ENCODE data around the gene NDUFC2. TPM values are rescaled to one million over a fixed set of nuclear protein-coding genes. Genes with fewer than 3 reads are reported as not detected.

NDUFC2 gene
- total RNA-seq, 4 donors from 2014 or later, result 10.2 to 137 (median 66.7) TPM

GRCh38 chr11:78065203-78065602 is 14.5 kb downstream of the NDUFC2 start:
- intact Hi-C loops (cut with DNase I; ENCODE audit: low total_unique reads), result no loop called here
- no peak for TF ChIP-seq POLR2A (IDR thresholded peaks at IDR 0.05)
- no peak for TF ChIP-seq CTCF (IDR thresholded peaks at IDR 0.05)
- H3K27me3 ChIP-seq, result no peaks in the 10 kb centered on the region
- no peak overlapping the region for H3K4me3 ChIP-seq
- no peaks in the 10 kb centered on the region for H3K36me3 ChIP-seq
- DNase-seq, result no peak
- H3K27ac ChIP-seq, result no peak overlapping the region
- H3K9me3 ChIP-seq, result no peaks in the 10 kb centered on the region
- H3K4me1 ChIP-seq, result peaks cover 0 to 6% of the 10 kb centered on the region in 2 donors

DNA sequence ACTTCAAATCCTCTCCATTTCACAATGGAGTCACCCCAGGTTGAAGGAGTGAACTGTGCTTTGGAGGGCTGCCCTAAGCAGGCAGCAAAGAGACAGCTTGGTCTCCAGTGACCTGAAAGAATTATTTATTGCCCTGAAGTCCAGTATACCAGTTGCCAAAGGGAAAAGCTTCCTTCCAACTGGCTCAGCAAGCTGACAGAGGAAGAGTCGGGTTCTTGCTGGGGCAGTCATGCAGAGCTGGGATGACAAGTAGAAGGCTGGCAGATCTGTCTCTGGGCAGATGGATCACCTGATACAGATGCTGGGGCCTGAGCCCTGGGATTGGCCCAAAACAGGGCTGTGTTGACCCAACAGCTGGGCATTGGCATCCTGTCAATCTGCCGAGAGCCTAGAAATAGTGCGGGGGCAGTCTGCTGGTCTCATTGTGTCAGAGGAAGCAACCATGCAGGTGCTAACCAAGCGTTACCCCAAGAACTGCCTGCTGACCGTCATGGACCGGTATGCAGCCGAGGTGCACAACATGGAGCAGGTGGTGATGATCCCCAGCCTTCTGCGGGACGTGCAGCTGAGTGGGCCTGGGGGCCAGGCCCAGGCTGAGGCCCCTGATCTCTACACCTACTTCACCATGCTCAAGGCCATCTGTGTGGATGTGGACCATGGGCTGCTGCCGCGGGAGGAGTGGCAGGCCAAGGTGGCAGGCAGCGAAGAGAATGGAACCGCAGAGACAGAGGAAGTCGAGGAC is 16.1 kb downstream of the NDUFC2 start, which contains the start of gene THRSP:
THRSP (plus strand) TSS at position 422 of the 742 bp plus-strand sequence; CDS start at position 443, 21 bp downstream.
- TF ChIP-seq CTCF (IDR thresholded peaks at IDR 0.05) (no peak), POLR2A (IDR thresholded peaks at IDR 0.05) (no peak)
- H3K36me3 ChIP-seq, result no peaks in the 10 kb centered on the region
- intact Hi-C loops (cut with DNase I; ENCODE audit: low total_unique reads), result no loop called here

GRCh38 chr11:78062671-78063070 is 17.0 kb downstream of the NDUFC2 start:
- no peak for DNase-seq
- H3K27me3 ChIP-seq, result no peaks in the 10 kb centered on the region
- TF ChIP-seq CTCF (IDR thresholded peaks at IDR 0.05) (no peak), POLR2A (IDR thresholded peaks at IDR 0.05) (no peak)
- H3K4me3 ChIP-seq, result no peak overlapping the region
- no peaks in the 10 kb centered on the region for H3K9me3 ChIP-seq
- intact Hi-C loops (cut with DNase I; ENCODE audit: low total_unique reads), result no loop called here
- peak overlapping the region in 1 of 2 donors; percentile 68 for H3K27ac ChIP-seq
- no peaks in the 10 kb centered on the region for H3K36me3 ChIP-seq
- peaks cover 0 to 6% of the 10 kb centered on the region in 2 donors for H3K4me1 ChIP-seq

More for the DNA sequence above, 16.1 kb downstream of the NDUFC2 start, which contains the start of gene THRSP:
- Histone ChIP-seq H3K9me3 (no peaks in the 10 kb centered on the region), H3K27me3 (no peaks in the 10 kb centered on the region), H3K4me1 (peaks cover 0 to 6% of the 10 kb centered on the region in 2 donors), H3K27ac (peak within 1 kb of the TSS in 1 of 2 donors; percentile 68), H3K4me3 (no peak within 1 kb of the TSS)
- DNase-seq, result peak; percentile 31 to 47

GRCh38 chr11:78061921-78062311 is 17.7 kb downstream of the NDUFC2 start:
- intact Hi-C loops (cut with DNase I; ENCODE audit: low total_unique reads), result no loop called here
- no peaks in the 10 kb centered on the region for H3K9me3 ChIP-seq
- peaks cover 0 to 6% of the 10 kb centered on the region in 2 donors for H3K4me1 ChIP-seq
- DNase-seq, result peak; percentile 74 to 76
- TF ChIP-seq CTCF (IDR thresholded peaks at IDR 0.05) (no peak), POLR2A (IDR thresholded peaks at IDR 0.05) (no peak)
- no peaks in the 10 kb centered on the region for H3K27me3 ChIP-seq
- no peaks in the 10 kb centered on the region for H3K36me3 ChIP-seq
- peak overlapping the region in 1 of 2 donors; percentile 68 for H3K27ac ChIP-seq
- no peak overlapping the region for H3K4me3 ChIP-seq
